NCI-H226 (cell line): Measurements from ENCODE around the gene SLC30A2.
A peak's percentile ranks its signal among the peaks of the same experiment; 100 is the strongest.

Experiments used
- DNase-seq: peaks from one replicate; pipeline ENCODE4 v3.0.0-alpha.2; 2015

Gene SLC30A2

GRCh38 chr1:26020941-26021646, 24.8 kb downstream of the SLC30A2 start:
- DNase-seq, result peak; percentile 55

GRCh38 chr1:26020330-26020768, 25.6 kb downstream of the SLC30A2 start:
- DNase-seq, result no peak

GRCh38 chr1:26019641-26020315, 26.1 kb downstream of the SLC30A2 start:
- DNase-seq, result no peak

- peak; percentile 80 for DNase-seq
Measured at GRCh38 chr1:26017606-26018005, 28.3 kb downstream of the SLC30A2 start.

DNA sequence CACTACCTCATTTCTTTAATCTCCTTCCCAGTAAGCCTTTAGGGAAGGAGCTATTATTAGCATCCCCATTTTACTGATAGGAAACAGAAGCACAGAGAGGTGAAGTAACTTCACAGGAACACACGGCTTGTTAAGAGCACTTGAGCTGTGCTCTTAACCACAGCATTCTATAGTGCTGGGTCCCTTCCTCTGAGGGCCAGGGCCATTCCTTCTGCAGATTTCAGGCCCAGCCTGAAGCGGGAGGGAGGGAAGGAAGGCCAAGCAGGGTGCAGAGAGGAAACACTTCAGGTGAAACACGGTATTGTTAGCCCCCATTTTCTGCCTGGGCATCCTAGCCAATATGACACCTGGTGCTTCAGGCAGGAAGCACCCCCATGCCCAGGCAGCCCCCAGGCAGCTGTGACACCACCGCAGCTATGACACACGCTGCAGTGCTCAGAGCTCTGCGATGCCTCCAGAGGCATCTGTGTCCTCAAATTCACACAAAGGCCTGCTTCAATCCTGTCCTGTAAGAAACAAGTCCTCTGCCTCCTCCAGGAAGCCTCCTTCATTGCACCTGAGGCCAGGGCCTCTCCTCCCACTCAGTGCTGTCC, 28.9 kb downstream of the SLC30A2 start:
- DNase-seq, result no peak

DNA sequence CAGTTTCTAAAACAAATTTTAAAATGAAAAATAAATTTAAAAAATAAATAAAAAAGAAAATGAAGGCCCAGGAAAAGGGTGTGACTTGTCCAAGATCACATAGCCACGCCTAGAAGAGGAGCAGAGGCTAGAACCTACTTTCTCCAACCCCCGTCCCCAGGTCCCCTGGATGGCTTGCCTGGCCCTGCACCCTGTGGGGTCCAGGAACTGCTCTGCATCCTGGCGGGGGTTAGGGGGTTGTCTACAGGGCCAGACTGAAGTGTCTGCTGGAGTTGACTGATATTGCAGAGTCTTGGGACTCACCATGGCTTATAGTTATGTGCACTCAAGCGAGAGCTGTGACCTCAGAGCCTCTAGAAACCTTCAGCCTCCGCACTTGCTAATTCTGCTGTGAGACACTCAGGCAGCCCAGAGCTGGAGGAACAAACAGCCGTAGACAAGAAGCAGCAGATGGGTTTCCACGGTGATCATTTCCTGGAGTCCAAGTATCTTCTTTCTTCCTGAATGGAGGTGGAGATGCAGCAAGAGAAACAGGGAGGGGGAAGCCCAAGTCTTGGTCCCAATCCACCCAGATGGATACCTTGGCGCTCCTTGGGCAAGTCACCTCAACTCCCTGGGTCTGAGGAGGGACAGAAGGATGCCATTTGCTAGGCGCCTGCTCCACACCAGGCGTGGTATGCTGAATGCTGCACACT, 29.5 kb downstream of the SLC30A2 start:
- no peak for DNase-seq

GRCh38 chr1:26015358-26015757, 30.6 kb downstream of the SLC30A2 start:
- peak; percentile 50 for DNase-seq

DNA sequence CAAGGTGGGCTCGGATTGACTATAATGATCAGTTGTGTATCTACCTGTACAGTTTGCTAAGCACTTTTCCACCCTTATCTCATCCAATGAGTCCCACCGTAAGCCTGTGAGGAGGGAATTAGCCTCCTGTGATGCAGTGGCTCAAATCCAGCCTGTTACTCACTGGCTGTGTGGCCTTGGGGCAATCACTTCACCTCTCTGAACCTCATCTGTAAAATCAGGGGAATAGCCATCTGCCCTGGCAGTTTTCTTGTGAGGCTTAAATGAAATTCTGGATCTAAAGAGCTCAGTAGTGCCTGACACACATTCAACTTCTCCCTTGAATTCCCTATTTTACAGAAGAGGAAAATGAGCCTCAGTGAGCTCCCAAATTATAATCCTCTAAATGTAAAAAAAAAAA, 31.7 kb downstream of the SLC30A2 start:
- DNase-seq, result no peak

DNA sequence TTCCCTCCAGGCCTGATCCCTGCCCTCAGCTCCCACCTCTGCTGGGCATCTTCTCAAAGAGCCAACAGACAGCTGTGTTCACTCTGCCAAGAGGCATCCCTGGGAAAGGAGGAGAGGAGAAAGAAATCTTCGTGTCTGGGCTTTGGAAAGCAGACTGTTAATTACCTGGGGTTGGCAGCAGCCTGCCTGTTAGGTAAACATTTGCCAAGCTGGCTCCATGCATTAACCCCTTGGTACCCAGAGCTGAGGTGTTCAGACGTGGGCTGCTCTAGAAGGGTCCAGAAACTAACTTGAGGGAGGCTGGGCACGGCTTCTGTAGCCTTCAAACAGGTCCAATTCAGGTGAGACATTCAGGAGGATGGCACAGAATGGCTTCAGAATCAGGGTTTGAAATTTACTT, 33.1 kb downstream of the SLC30A2 start:
- DNase-seq, result no peak

GRCh38 chr1:26010825-26011224, 35.1 kb downstream of the SLC30A2 start:
- DNase-seq, result no peak

GRCh38 chr1:26009796-26010447, 36.0 kb downstream of the SLC30A2 start:
- no peak for DNase-seq

DNA sequence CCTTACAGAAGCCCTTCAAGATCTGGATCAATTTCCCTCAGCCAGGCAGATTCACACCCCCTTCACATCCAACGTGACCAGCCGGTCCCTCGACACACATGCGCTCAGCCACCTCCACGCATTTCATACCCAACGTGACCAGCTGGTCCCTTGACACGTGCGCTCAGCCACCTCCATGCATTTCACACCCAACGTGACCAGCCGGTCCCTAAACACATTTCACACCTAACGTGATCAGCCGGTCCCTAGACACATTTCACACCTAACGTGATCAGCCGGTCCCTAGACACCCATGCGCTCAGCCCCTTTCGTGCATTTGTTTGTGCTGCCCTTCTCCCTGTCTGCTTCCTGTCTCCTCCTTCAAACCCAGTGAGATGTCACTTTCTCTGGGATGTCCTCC, 39.2 kb downstream of the SLC30A2 start:
- DNase-seq, result no peak

DNA sequence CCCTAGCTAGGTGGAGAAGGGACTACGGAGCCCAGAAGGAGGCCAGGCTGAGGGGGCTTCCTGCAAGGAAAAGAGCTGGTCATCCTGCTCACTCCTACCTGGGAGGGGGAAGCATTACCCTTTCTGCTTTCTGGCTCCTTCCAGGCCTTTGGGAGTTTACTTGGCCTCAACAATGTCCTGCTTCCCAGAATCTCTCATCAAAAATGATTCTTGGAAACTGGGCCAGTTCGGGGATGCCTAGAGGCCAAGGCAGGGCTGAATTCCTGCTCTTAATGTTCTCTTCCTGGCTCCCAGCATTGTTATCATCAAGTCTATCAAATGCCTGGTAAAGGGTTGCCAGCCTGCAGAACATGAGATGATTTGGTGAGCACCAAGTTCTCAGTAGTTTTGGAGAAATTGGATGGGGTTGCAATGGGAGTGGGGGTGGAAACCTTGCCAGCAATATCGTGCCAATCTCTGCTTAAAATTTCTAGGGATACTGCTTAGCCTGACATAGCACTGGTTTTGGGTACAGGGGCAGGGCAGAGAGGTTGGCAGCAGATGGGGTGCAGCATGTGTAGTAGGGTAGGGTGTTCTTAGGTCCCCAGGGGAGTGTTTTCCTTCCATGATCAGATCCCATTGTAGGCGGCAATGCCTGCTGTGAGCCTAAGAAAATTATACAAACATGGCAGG, 40.3 kb downstream of the SLC30A2 start:
- no peak for DNase-seq

- no peak for DNase-seq
Measured at GRCh38 chr1:26003756-26004155, 42.2 kb downstream of the SLC30A2 start.

GRCh38 chr1:26003262-26003661, 42.7 kb downstream of the SLC30A2 start:
- DNase-seq, result no peak

DNA sequence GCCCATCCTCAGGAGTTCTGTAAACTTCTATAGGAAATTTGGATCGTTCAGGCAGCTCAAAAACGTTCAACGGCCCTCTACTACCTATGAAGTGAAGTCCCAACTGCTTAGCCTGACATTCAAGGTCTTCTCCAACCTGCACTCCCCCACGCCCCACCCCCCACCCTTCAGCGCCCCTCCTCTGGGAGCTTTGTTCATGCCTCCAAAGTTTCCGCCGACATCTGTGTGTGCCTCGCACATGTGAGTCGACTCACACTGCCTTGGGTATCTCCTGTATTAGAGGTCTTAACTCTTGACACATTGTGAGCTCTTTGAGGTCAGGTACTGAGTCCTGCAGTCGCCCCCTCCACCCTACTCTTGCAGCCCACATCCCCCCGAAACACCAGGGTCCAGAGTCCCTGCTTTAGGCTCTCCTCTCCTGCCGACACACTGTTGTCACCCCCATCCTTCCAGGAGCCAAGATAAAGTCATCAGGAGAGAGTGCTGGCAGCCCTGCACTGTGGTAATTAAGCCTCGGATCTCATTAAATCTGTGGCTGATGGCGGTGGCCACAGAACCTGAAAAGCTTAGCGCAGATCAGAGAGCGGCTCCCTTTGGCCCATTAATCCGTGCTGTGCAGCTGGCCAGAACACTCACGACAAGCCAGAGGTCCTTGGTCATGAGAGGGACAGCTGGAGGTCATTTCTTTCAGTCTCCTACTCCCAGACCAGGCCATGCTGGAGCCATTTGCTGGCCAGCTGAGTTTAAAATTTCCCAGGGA, 46.7 kb downstream of the SLC30A2 start:
- no peak for DNase-seq

- DNase-seq, result peak; percentile 98
Measured at GRCh38 chr1:25997828-25998761, 47.8 kb downstream of the SLC30A2 start, which contains the start of gene PAFAH2. Gene PAFAH2, minus strand, starts transcription at chr1:25998063. Its CDS starts 7,247 bp downstream, at chr1:25990816.

DNA sequence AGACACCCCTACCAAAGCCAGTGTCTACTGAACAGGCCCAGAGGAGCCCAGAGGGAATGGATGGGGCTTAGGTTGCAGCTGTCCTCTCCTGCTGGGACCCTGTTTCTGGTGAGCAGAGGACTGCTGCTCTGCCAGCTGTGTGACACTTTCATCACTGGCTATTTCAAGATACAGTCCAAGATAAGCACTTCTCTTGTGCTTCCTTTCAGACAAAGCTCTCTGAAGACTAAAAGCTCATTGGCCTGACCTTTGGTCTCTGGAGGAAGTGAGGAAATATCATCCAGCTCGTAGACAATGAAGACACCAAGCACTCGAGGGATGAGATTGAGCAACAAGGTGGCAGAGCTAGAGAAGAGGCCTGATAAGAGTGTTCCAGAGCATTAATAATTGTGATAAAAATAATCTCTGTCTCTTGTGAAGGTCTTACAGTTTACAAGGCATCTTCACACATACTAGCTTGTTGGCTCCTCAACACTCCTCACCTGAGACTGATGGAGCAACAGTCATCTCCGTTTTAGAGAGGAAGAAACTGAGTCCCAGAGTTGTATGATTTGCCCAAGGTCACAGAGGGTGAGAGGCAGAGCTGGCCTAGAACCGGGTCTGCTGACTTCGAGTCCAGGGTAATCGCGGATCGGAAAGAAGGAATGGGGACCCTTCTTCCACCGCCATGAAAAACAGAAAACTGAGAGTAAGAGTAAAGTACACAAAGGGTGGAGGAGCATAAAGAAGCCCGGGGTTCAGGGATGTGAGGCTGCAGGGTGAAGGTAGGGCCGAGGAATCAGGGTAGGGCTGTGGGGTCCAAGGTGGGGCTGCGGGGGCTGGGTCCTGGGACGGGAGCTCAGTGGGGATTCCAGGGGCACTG, 48.7 kb downstream of the SLC30A2 start:
- DNase-seq, result peak; percentile 64

DNA sequence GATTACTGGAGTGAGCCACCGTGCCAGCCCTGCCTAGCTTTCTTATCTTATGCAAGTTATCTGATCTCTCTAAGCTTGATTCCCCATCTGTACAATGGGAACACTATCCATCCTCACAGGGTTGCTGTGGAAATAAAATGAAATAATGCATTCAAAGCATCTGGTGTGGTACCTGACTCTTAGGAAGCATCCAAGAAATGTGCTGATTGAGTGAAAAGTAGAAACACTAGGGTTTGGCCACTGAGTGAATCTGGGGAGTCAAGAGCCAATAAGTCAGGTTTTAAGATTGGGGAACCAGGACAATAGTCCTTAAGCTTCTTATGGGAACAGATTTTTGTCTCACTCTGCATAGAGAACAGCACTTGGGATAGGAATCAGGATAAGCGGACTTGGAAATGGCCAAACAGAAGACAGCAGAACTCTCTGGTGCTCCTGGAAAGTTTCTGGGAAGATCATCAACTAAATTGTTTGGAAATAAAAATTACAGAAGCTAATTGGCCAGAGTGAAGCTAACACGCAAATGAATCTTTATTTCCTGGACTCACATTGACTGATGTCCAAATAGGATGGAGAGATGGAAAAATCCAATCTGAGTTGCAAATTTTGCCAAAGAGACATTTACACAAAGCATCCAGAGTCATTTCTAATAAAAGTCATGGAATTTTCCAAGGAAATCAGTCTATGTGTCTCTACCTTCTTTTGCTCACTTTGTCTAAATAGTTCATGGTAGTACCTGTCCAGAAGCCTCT, 51.3 kb downstream of the SLC30A2 start:
- no peak for DNase-seq
